Mucosa of rectum (tissue), 2 donors: ENCODE data around the gene XPA.
"Not testable (repeated sequence)": the region's sequence is repeated elsewhere in the genome, so short reads cannot be mapped to it uniquely, and the experiment has no call there.

Source experiments
- H3K27ac ChIP-seq, 2 donors: one replicate each; pipeline ENCODE4 v1.7.0; 2013; ENCODE audit warnings: inconsistent platforms in 2 of 2, low read depth in 2 of 2, low read length in 2 of 2
- H3K27me3 ChIP-seq, 2 donors: one replicate each; pipeline ENCODE4 v1.7.0; 2013; ENCODE audit warnings: low read length in 2 of 2; ENCODE audit not compliant: control insufficient read depth in 2 of 2, insufficient read depth in 2 of 2
- H3K36me3 ChIP-seq, 2 donors: one replicate each; pipeline ENCODE4 v1.7.0; 2013; ENCODE audit warnings: low read length in 2 of 2; ENCODE audit not compliant: control insufficient read depth in 2 of 2, insufficient read depth in 2 of 2
- H3K4me1 ChIP-seq, 2 donors: one replicate each; pipeline ENCODE4 v1.7.0; 2013; ENCODE audit warnings: low read length in 2 of 2, mild to moderate bottlenecking in 1 of 2; ENCODE audit not compliant: control insufficient read depth in 2 of 2, insufficient read depth in 2 of 2
- H3K4me3 ChIP-seq, 2 donors: one replicate each; pipeline ENCODE4 v1.7.0; 2013; ENCODE audit warnings: low read length in 2 of 2
- H3K9ac ChIP-seq, 2 donors: one replicate each; pipeline ENCODE4 v1.7.0; 2013; ENCODE audit warnings: low read length in 2 of 2, low read depth in 1 of 2, mild to moderate bottlenecking in 1 of 2
- H3K9me3 ChIP-seq, 2 donors: one replicate each; pipeline ENCODE4 v1.7.0; 2013; ENCODE audit warnings: low read length in 2 of 2; ENCODE audit not compliant: control insufficient read depth in 2 of 2
- donor health status: healthy.
- donor health status: Normal muscosa, but diverticular disease.

Gene XPA

GRCh38 chr9:97696803-97697601 is at the start of gene XPA:
Gene XPA (minus strand): TSS chr9:97697340. CDS start chr9:97697292, 48 bp downstream.
- H3K4me1 ChIP-seq, result peaks cover 7 to 20% of the 10 kb centered on the region in 2 donors
- H3K27me3 ChIP-seq, result no peaks in the 10 kb centered on the region
- H3K36me3 ChIP-seq, result no peaks in the 10 kb centered on the region
- H3K4me3 ChIP-seq, result peak within 1 kb of the TSS; percentile 89
- peak within 1 kb of the TSS; percentile 81 to 83 for H3K9ac ChIP-seq
- peak within 1 kb of the TSS; percentile 82 to 90 for H3K27ac ChIP-seq
- no peaks in the 10 kb centered on the region for H3K9me3 ChIP-seq

DNA sequence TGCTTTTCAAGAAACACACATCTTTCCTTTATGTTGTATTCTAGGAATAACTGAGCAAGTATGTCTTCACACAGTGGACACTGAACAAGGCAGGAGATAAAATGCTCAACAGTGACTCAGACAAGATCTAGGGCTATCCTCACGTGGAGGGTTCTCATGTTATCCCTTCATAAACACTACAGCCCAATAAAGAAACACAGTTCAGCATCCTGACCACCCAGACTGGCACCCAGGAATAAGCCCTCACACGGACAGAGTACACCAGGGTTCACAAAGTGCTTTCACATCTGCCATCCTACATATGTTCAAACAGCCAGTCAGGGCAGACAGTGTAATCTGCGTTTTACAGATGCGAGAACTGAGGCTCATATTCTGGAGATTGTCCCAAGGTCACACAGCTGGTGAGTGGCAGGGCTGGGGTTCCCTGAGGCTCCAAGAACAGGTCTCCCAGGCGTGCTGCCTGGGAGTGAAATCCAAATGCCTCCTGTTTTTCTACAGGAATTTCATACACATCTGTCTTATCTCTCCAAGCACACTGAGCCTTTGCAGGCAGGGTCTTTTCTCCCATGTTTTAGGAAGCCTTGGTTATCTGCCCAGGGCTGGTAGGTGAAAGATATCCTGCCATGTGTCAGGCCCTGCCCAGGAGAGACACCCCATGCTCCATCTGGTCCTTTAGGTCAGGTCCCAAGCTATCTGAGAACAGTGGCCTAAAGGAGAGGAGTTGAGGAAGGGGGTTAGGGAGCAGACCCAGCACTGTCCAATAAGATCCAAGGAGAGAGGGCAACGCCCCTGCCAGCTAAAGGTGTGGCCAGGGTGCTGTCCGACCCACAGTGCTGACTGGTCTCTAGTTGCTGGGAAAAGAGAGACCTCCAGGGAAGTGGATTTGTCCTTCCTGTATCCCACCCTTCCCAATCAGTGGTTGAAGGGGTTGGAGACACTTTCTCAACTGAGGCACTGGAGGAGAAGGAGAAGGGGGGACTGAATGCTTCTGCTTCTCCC is 47.9 kb upstream of the XPA start:
- H3K36me3 ChIP-seq, result no peaks in the 10 kb centered on the region
- no peaks in the 10 kb centered on the region for H3K4me1 ChIP-seq
- peaks cover 13 to 16% of the 10 kb centered on the region in 2 donors for H3K27me3 ChIP-seq

DNA sequence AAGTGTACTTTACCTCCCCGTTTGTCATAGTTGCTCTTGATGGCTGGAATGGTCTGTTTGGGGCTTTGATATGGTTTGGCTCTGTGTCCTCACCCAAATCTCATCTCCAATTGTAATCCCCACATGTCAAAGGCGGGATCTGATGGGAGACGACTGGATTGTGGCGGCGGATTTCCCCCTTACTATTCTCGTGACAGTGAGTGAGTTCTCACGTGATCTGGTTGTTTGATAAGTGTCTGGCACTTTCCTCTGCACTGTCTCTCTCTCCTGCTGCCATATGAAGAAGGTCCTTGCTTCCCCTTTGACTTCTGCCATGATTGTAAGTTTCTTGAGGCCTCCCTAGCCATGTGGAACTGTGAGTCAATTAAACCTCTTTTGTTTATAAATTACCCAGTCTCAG is 46.9 kb upstream of the XPA start:
- not testable (repeated sequence) for H3K4me1 ChIP-seq, H3K36me3 ChIP-seq, H3K9me3 ChIP-seq, H3K9ac ChIP-seq, H3K27ac ChIP-seq, H3K4me3 ChIP-seq
- peaks cover 18 to 24% of the 10 kb centered on the region in 2 donors for H3K27me3 ChIP-seq

More for the DNA sequence above, 47.9 kb upstream of the XPA start:
- no peak overlapping the region for H3K4me3 ChIP-seq
- no peak overlapping the region for H3K9ac ChIP-seq
- H3K9me3 ChIP-seq, result peaks cover 2 to 3% of the 10 kb centered on the region in 2 donors
- H3K27ac ChIP-seq, result no peak overlapping the region

DNA sequence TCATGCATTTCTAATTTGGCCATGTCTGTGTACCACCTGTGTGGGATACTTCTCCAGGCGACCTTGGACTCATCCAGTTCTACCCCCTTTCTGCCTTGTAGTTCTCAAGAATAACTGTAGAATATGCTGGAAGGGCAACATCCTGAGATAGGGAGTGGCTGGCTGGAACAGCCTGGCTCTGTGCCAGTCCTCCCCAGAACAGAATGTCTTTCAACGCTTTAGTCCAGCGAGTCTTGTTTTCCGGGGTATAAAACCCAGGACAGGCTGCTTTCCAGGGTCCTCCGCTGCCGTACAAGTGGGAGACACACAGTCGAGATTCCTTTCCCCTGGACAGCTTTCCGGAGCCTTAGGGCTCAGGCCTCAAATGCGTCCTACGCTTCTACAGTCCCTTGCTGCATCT is 45.4 kb upstream of the XPA start:
- H3K9ac ChIP-seq, result no peak overlapping the region
- H3K4me1 ChIP-seq, result no peaks in the 10 kb centered on the region
- peaks cover 23 to 26% of the 10 kb centered on the region in 2 donors for H3K27me3 ChIP-seq
- no peak overlapping the region for H3K4me3 ChIP-seq
- peaks cover 2 to 3% of the 10 kb centered on the region in 2 donors for H3K9me3 ChIP-seq
- H3K27ac ChIP-seq, result no peak overlapping the region
- no peaks in the 10 kb centered on the region for H3K36me3 ChIP-seq

- Histone ChIP-seq H3K9me3 (peaks cover 2 to 3% of the 10 kb centered on the region in 2 donors), H3K9ac (no peak overlapping the region), H3K27me3 (peaks cover 25 to 26% of the 10 kb centered on the region in 2 donors), H3K4me3 (no peak overlapping the region), H3K36me3 (no peaks in the 10 kb centered on the region), H3K4me1 (no peaks in the 10 kb centered on the region), H3K27ac (no peak overlapping the region)
Measured at GRCh38 chr9:97741947-97742346, 44.8 kb upstream of the XPA start.

DNA sequence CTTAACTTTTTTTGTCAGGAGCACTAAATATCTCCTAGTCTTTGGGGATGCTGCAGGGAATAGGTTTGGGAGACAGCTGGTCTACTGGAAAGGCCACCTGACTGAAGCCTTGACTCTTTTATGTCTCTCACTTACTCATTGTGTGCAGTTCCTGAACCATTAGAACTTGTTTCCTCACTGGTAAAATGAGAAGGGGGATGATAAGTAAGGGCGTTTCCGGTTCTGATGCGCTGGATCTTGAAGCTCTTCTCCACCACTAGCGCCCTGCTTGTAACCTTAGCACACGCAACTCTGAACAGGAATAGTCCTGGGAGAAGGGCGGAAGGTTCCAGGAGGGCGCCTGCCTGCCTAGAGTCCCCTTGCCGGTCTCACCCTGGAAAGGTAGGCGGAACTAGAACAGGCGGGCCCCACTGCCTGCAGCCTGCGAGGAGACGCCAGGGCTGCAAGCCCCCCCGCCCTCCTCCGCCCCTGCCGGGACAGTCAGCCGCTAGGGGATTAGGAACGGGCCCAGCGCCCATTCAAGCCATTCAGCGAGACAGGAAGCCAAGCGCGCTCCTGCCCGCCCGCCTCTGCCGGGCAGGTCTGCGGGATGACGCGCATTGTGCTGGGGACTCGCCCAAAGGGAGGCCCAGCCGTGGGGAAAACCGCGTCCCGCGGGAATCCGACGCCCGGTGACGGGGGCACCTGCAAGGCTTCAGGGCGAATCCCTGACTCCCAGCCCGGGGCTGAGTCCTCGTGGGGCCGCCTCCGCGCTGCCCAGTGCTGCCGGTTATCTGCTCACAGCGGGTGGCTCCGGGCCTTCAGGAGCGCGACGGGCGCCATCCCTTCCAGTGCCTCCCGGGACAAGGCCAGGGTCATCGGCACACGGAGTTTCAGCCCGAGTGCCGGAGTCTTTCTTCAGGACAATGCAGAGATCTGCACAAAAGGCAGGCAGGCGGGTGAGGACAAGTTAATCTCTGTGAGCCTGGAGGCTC is 44.0 kb upstream of the XPA start:
- no peak overlapping the region for H3K9ac ChIP-seq

GRCh38 chr9:97737429-97737828 is 40.3 kb upstream of the XPA start:
- H3K27me3 ChIP-seq, result peaks cover 19 to 20% of the 10 kb centered on the region in 2 donors
- no peak overlapping the region for H3K4me3 ChIP-seq
- no peaks in the 10 kb centered on the region for H3K4me1 ChIP-seq
- no peaks in the 10 kb centered on the region for H3K9me3 ChIP-seq
- no peaks in the 10 kb centered on the region for H3K36me3 ChIP-seq
- H3K27ac ChIP-seq, result no peak overlapping the region
- H3K9ac ChIP-seq, result no peak overlapping the region

More for the DNA sequence above, 44.0 kb upstream of the XPA start:
- peaks cover 25 to 26% of the 10 kb centered on the region in 2 donors for H3K27me3 ChIP-seq
- H3K4me1 ChIP-seq, result no peaks in the 10 kb centered on the region
- peak overlapping the region; percentile 36 to 53 for H3K4me3 ChIP-seq
- H3K9me3 ChIP-seq, result peaks cover 2 to 3% of the 10 kb centered on the region in 2 donors
- no peaks in the 10 kb centered on the region for H3K36me3 ChIP-seq
- no peak overlapping the region for H3K27ac ChIP-seq

- Histone ChIP-seq H3K4me3 (no peak overlapping the region), H3K27ac (no peak overlapping the region), H3K27me3 (peaks cover 11 to 13% of the 10 kb centered on the region in 2 donors), H3K4me1 (no peaks in the 10 kb centered on the region), H3K9me3 (no peaks in the 10 kb centered on the region), H3K9ac (no peak overlapping the region), H3K36me3 (no peaks in the 10 kb centered on the region)
Measured at GRCh38 chr9:97735070-97735600, 38.0 kb upstream of the XPA start.

GRCh38 chr9:97726716-97727115 is 29.6 kb upstream of the XPA start:
- peaks cover 0 to 2% of the 10 kb centered on the region in 2 donors for H3K27me3 ChIP-seq
- H3K9ac ChIP-seq, result no peak overlapping the region
- H3K27ac ChIP-seq, result no peak overlapping the region
- H3K4me1 ChIP-seq, result no peaks in the 10 kb centered on the region
- H3K9me3 ChIP-seq, result no peaks in the 10 kb centered on the region
- H3K36me3 ChIP-seq, result no peaks in the 10 kb centered on the region
- no peak overlapping the region for H3K4me3 ChIP-seq
